Stomach (tissue), 4 donors: ENCODE results near the gene EXT2.

Experiments used
- EP300 ChIP-seq: sonication (generic); formaldehyde crosslinking; IDR thresholded peaks from one replicate; pipeline ENCODE4 v1.6.1; 2017; ENCODE audit warnings: antibody characterized with exemption
- POLR2A ChIP-seq, 4 donors: fragments of 450-650 bp; IDR thresholded peaks; one replicate each; pipeline ENCODE4 v1.6.1; 2016; ENCODE audit warnings: antibody characterized with exemption in 4 of 4, control low read depth in 2 of 4, mild to moderate bottlenecking in 1 of 4, moderate library complexity in 1 of 4
- POLR2AphosphoS5 ChIP-seq, 3 donors: sonication (generic); formaldehyde crosslinking; IDR thresholded peaks; one replicate each; pipeline ENCODE4 v1.6.1; 2016; ENCODE audit warnings: antibody characterized with exemption in 3 of 3
- TF ChIP-seq, protein P1 (sequence below), 7 experiments: fragments of 450-650 bp in 4 of 7; fragments of 200-600 bp in 3 of 7; sonication (generic) in 3 of 7; IDR thresholded peaks; one replicate each; pipeline ENCODE4 v1.5.1; 2016 to 2019; ENCODE audit warnings: antibody characterized with exemption in 7 of 7, control low read depth in 2 of 7, mild to moderate bottlenecking in 1 of 7

DNA sequence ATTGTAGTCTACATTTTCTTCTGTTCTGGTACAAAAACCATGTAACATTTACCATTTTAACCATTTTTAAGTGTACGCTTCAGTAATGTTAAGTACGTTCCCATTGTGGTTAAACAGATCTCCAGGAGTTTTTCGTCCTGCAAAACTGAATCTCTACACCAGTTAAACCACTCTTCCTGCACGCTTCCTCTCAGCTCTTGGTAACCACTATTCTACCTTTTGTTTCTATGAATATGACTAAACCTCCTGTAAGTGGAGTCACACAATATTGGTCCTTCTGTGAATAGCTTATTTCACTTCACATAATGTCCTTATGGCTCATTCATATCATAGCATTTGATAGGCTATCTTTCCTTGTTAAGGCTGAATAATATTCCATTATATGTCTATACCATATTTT lies 7.1 kb upstream of the EXT2 start:
- TF ChIP-seq, protein P1, sequence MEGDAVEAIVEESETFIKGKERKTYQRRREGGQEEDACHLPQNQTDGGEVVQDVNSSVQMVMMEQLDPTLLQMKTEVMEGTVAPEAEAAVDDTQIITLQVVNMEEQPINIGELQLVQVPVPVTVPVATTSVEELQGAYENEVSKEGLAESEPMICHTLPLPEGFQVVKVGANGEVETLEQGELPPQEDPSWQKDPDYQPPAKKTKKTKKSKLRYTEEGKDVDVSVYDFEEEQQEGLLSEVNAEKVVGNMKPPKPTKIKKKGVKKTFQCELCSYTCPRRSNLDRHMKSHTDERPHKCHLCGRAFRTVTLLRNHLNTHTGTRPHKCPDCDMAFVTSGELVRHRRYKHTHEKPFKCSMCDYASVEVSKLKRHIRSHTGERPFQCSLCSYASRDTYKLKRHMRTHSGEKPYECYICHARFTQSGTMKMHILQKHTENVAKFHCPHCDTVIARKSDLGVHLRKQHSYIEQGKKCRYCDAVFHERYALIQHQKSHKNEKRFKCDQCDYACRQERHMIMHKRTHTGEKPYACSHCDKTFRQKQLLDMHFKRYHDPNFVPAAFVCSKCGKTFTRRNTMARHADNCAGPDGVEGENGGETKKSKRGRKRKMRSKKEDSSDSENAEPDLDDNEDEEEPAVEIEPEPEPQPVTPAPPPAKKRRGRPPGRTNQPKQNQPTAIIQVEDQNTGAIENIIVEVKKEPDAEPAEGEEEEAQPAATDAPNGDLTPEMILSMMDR (IDR thresholded peaks at IDR 0.05), result no peak
- no peak for TF ChIP-seq POLR2AphosphoS5 (IDR thresholded peaks at IDR 0.05)
- no peak for TF ChIP-seq POLR2A (IDR thresholded peaks at IDR 0.05)
- TF ChIP-seq EP300, result no peak
